ENCODE data around the gene GRM1. TPM values are rescaled to one million over a fixed set of nuclear protein-coding genes. Genes with fewer than 3 reads are reported as not detected.

Gene GRM1
- total RNA-seq, 2 donors from 2014 or later: 0.54 TPM; not detected in 1

DNA sequence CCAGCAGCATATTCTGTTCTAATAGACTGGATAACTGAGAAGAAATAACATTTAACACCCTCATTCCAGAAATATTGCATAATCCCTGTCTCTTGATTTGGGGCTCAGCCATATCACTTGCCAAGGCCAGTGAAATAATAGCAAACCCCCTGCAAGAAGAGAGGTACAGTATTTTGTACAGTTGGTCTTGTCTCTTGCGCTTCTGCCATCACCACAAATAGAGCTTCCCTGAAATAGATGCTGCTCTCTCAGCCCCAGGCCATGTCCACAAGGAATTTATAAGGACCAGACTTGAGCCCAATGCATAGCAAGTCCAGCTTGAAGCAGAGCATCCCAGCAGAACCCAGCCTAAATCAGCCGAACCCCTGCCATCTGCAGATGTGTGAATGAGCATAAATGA, 254.0 kb downstream of the GRM1 start:
- DNase-seq (ENCODE audit: low spot score) (no peak), ATAC-seq (ENCODE audit: insufficient number of reproducible peaks, low FRiP score, low read depth) (no peak)
- Histone ChIP-seq H3K36me3 (no peaks in the 10 kb centered on the region), H3K4me1 (ENCODE audit: control insufficient read depth in 1 of 2, low read depth in 2 of 2) (peaks cover 0 to 3% of the 10 kb centered on the region in 2 donors), H3K4me3 (no peak overlapping the region), H3K27me3 (replicated peaks; ENCODE audit: insufficient read depth) (no peaks in the 10 kb centered on the region), H3K9me3 (no peaks in the 10 kb centered on the region), H3K27ac (no peak overlapping the region)
- TF ChIP-seq, protein P1, sequence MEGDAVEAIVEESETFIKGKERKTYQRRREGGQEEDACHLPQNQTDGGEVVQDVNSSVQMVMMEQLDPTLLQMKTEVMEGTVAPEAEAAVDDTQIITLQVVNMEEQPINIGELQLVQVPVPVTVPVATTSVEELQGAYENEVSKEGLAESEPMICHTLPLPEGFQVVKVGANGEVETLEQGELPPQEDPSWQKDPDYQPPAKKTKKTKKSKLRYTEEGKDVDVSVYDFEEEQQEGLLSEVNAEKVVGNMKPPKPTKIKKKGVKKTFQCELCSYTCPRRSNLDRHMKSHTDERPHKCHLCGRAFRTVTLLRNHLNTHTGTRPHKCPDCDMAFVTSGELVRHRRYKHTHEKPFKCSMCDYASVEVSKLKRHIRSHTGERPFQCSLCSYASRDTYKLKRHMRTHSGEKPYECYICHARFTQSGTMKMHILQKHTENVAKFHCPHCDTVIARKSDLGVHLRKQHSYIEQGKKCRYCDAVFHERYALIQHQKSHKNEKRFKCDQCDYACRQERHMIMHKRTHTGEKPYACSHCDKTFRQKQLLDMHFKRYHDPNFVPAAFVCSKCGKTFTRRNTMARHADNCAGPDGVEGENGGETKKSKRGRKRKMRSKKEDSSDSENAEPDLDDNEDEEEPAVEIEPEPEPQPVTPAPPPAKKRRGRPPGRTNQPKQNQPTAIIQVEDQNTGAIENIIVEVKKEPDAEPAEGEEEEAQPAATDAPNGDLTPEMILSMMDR (IDR thresholded peaks at IDR 0.05): no peak

DNA sequence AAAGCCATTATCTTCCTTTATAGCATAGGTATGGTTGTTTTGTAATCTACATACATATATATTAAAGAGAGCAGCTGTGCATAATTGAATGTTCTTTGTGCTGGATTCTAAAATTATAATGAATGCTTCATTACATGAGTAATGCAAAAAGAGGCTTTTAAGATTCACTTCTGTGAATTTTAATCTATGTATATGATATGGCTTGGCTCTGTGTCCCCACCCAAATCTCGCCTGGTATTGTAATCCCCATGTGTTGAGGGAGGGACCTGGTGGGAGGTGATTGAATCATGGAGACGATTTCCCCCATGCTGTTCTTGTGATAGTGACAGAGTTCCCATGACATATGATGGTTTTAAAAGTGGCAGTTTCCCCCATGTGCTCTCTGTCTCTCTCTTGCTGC, 255.4 kb downstream of the GRM1 start:
- Histone ChIP-seq H3K9me3 (no peaks in the 10 kb centered on the region), H3K27me3 (replicated peaks; ENCODE audit: insufficient read depth) (no peaks in the 10 kb centered on the region), H3K27ac (no peak overlapping the region), H3K4me1 (ENCODE audit: control insufficient read depth in 1 of 2, low read depth in 2 of 2) (peaks cover 0 to 3% of the 10 kb centered on the region in 2 donors), H3K4me3 (no peak overlapping the region), H3K36me3 (no peaks in the 10 kb centered on the region)
- TF ChIP-seq, protein P1 (IDR thresholded peaks at IDR 0.05): no peak
- no peak for ATAC-seq (ENCODE audit: insufficient number of reproducible peaks, low FRiP score, low read depth)
- no peak for DNase-seq (ENCODE audit: low spot score)

DNA sequence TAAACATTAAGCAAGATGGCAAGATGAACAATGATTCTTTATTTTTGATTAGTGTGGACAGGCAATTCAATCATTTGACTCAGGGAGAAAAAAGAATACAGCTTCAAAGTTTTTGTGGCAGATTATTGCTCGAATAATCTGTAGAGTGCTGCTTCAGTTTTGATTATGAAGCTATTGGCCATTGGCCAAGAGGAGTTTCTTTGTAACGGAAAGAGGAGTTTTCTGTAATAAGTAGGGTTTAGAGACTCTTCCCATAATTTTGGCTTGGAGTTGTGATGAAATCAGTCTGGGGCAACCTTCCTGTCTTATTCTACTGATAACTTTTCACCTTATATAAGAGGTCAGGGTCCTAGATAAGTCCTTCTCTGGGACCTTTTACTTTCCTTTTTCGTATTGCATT, 258.1 kb downstream of the GRM1 start:
- Histone ChIP-seq H3K9me3 (no peaks in the 10 kb centered on the region), H3K27me3 (replicated peaks; ENCODE audit: insufficient read depth) (no peaks in the 10 kb centered on the region), H3K4me1 (ENCODE audit: control insufficient read depth in 1 of 2, low read depth in 2 of 2) (peaks cover 0 to 3% of the 10 kb centered on the region in 2 donors), H3K4me3 (no peak overlapping the region), H3K36me3 (no peaks in the 10 kb centered on the region), H3K27ac (no peak overlapping the region)
- DNase-seq (ENCODE audit: low spot score) (no peak), ATAC-seq (ENCODE audit: insufficient number of reproducible peaks, low FRiP score, low read depth) (no peak)
- TF ChIP-seq, protein P1 (IDR thresholded peaks at IDR 0.05): no peak

DNA sequence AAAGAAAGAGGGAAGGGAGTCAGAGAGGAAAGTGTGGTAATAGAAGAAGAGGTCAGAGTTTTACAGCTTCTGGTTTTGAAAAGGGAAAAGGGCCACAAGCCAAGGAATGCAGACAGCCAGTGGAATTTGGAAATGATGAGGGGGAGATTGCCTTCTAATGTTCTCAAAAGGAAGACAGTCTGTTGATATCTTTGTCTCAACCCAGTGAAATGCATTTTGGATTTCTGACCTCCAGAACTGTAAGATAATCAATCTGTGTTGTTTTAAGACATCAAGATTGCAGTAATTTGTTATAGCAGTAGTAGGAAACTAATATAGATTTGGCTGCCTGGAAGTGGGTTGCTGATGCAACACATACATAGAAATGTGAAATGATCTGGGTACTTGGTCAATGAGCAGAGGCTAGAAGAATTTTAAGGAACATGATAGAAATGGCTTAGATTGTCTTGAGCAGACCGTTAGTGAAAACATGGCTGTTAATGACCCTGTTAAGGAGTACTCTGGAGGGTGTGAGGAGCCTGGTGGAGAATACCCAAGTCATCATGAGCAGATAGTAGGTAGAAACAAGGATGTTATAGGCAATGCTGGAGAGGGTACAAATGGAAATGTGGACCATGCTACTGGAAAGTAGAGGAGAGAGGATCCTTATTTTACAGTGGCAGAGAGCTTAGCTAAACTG, 259.0 kb downstream of the GRM1 start:
- H3K27ac ChIP-seq: no peak overlapping the region
- TF ChIP-seq, protein P1 (IDR thresholded peaks at IDR 0.05): no peak
- ATAC-seq (ENCODE audit: insufficient number of reproducible peaks, low FRiP score, low read depth) (no peak), DNase-seq (ENCODE audit: low spot score) (no peak)
- H3K9me3 ChIP-seq: no peaks in the 10 kb centered on the region
- no peak overlapping the region for H3K4me3 ChIP-seq
- H3K27me3 ChIP-seq (replicated peaks; ENCODE audit: insufficient read depth): no peaks in the 10 kb centered on the region
- H3K36me3 ChIP-seq: no peaks in the 10 kb centered on the region
- H3K4me1 ChIP-seq (ENCODE audit: control insufficient read depth in 1 of 2, low read depth in 2 of 2): no peaks in the 10 kb centered on the region

DNA sequence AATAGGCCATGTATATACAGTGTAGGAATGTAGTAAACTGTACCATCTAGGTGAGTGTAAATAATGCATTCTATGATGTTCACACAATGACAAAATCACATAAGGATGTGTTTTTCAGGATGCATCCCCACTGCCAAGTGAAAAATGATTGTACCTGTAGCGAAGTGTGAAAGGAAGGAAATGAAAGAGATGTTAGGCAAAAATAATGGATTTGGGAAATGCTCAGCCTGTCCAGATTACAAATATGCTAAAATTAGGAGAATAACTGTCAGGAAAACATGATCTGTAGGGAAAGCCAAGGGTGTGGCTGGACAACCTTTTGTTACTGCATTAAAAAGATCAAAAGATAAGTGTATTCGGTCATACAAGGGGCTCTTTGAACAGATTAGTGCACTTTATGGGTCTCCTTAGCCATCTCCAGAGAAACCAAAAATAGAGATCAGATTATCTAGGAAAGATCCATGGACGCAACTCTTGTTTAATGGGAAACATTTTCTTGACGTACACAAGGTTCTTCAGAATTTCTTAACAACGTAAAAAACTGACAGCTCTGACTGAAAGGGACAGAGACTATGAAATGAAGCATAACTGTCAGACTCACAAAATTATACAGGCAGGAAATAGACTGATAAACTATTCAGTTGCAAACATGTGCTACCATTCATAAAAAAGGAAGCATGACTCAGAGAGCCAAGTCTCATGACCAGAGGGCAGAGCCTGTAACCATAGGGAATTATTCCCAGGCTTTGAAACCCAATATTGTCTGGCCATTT, 261.1 kb downstream of the GRM1 start:
- H3K4me1 ChIP-seq (ENCODE audit: control insufficient read depth in 1 of 2, low read depth in 2 of 2): no peaks in the 10 kb centered on the region
- no peaks in the 10 kb centered on the region for H3K9me3 ChIP-seq
- DNase-seq (ENCODE audit: low spot score) (no peak), ATAC-seq (ENCODE audit: insufficient number of reproducible peaks, low FRiP score, low read depth) (no peak)
- H3K27ac ChIP-seq: no peak overlapping the region
- H3K27me3 ChIP-seq (replicated peaks; ENCODE audit: insufficient read depth): no peaks in the 10 kb centered on the region
- H3K36me3 ChIP-seq: no peaks in the 10 kb centered on the region
- H3K4me3 ChIP-seq: no peak overlapping the region
- TF ChIP-seq, protein P1 (IDR thresholded peaks at IDR 0.05): no peak

Data from thoracic aorta (tissue), 2 donors.